Sigmoid colon (tissue), 7 donors: Measurements from ENCODE around the gene SDK1. TPM values are rescaled to one million over a fixed set of nuclear protein-coding genes. Genes with fewer than 3 reads are reported as not detected.

Experiments
- DNase-seq: peaks from one replicate; pipeline ENCODE4 v3.0.0-alpha.2; 2019
- H3K27ac ChIP-seq, 4 donors: fragments of 200-600 bp; sonication (generic); one replicate each; pipeline ENCODE4 v1.5.1; 2016 to 2019; ENCODE audit warnings: mild to moderate bottlenecking in 1 of 4
- H3K27me3 ChIP-seq, 3 donors: fragments of 200-600 bp; sonication (generic); one replicate each; pipeline ENCODE4 v1.5.1; 2019; ENCODE audit warnings: mild to moderate bottlenecking in 1 of 3
- H3K36me3 ChIP-seq, 4 donors: fragments of 200-600 bp; sonication (generic); one replicate each; pipeline ENCODE4 v1.5.1; 2016 to 2019
- H3K4me1 ChIP-seq, 4 donors: fragments of 200-600 bp; sonication (generic); one replicate each; pipeline ENCODE4 v1.5.1; 2017 to 2019
- H3K4me3 ChIP-seq, 4 donors: fragments of 200-600 bp; sonication (generic); one replicate each; pipeline ENCODE4 v1.5.1; 2017 to 2019; ENCODE audit warnings: mild to moderate bottlenecking in 2 of 4, moderate library complexity in 1 of 4
- H3K9me3 ChIP-seq, 4 donors: fragments of 200-600 bp in 3 of 4; sonication (generic) in 3 of 4; one replicate each; pipeline versions ENCODE4 v1.5.1 to v1.6.1; 2013 to 2019
- CTCF ChIP-seq, 4 experiments: fragments of 450-650 bp in 3 of 4; fragments of 200-600 bp in 1 of 4; IDR thresholded peaks; one replicate each; pipeline ENCODE4 v1.5.1; 2016 to 2019; ENCODE audit warnings: antibody characterized with exemption in 4 of 4, mild to moderate bottlenecking in 3 of 4, moderate library complexity in 2 of 4
- EP300 ChIP-seq, 4 donors: sonication (generic); formaldehyde crosslinking; IDR thresholded peaks; one replicate each; pipeline ENCODE4 v1.6.1; 2017; ENCODE audit warnings: antibody characterized with exemption in 4 of 4
- POLR2A ChIP-seq, 2 donors: fragments of 450-650 bp; IDR thresholded peaks; one replicate each; pipeline ENCODE4 v1.6.1; 2016; ENCODE audit warnings: antibody characterized with exemption in 2 of 2, mild to moderate bottlenecking in 2 of 2, moderate library complexity in 2 of 2
- POLR2AphosphoS5 ChIP-seq, 4 donors: sonication (generic); formaldehyde crosslinking; IDR thresholded peaks; one replicate each; pipeline ENCODE4 v1.6.1; 2017; ENCODE audit warnings: antibody characterized with exemption in 4 of 4
- WGBS, 2 donors: extraction: QIAGEN DNeasy Blood & Tissue Kit; methylation state at CpG; one replicate each; pipeline ENCODE4 v1.1.7; 2013; 5-methylcytosine and 5-hydroxymethylcytosine counted together
- intact Hi-C: fragments of 100-400 bp; cut with DNase I; formaldehyde crosslinking; loops from one replicate; pipeline ENCODE4 v1.15.1; 2023
- polyA plus RNA-seq, 3 donors: library from polyadenylated mRNA; stranded (reverse); fragments of 200-250 nt; gene quantifications; one replicate each; pipeline ENCODE4 v1.2.3, GENCODE V29; 2013
- total RNA-seq, 4 donors: library from RNA; depleted of rRNA; stranded (reverse); fragments of >200 nt; gene quantifications; one replicate each; pipeline ENCODE4 v1.1.0, GENCODE V29; 2016
- donor health status: healthy with polysubstance abuse.
- donor health status: Bipolar disorder and iron deficiency.
- donor health status: healthy.

Gene SDK1
- total and polyA plus RNA-seq, 7 donors: under 0.01 to 23.0 (median 10.0) TPM; not detected in 1

- no peaks in the 10 kb centered on the region for H3K36me3 ChIP-seq
- peak overlapping the region; percentile 47 to 89 (median 82) for H3K27ac ChIP-seq
- DNase-seq: no peak
- peak overlapping the region; percentile 52 to 91 (median 80) for H3K4me3 ChIP-seq
- TF ChIP-seq POLR2AphosphoS5 (IDR thresholded peaks at IDR 0.05) (peak in 2 of 4 donors; percentile 10 to 16), CTCF (IDR thresholded peaks at IDR 0.05) (no peak), EP300 (IDR thresholded peaks at IDR 0.05) (no peak), POLR2A (IDR thresholded peaks at IDR 0.05) (no peak)
- WGBS, 2 donors: 27 to 47% methylated on average over 7 of the region's 7 CpGs
- intact Hi-C loops: loop anchor here (5.0 to 10.0 kb wide), 3 partner anchors 64 to 882 kb away; no protein-coding TSS in a partner anchor
- no peaks in the 10 kb centered on the region for H3K9me3 ChIP-seq
- H3K27me3 ChIP-seq: no peaks in the 10 kb centered on the region
- H3K4me1 ChIP-seq: peaks cover 0 to 56% (median 36%) of the 10 kb centered on the region in 4 donors
These were observed 1.7 kb downstream of the SDK1 start for GRCh38 chr7:3302681-3303320.

DNA sequence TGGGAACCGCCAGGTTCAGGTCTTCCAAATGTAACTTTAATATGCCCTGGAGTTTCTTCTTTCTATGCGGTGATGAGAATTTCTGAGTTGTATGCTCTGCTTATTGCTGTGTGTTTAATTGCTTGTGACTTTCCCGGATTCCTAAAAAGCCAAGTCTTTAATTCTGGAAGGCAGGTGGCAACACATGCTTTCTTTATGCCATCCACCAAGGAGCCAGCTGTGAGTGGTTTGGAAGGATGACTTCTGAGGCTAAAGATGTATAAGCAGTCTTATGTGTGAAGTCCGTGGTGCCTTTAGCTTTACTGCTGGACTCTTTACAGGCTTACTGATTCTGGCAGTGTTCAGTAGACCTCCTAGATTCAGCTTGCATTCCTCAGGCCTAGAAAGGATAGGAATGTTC lies 3.1 kb downstream of the SDK1 start:
- Histone ChIP-seq H3K4me1 (peaks cover 0 to 57% (median 36%) of the 10 kb centered on the region in 4 donors), H3K27me3 (no peaks in the 10 kb centered on the region), H3K27ac (peak overlapping the region in 3 of 4 donors; percentile 23 to 89 (median 85)), H3K4me3 (no peak overlapping the region), H3K9me3 (no peaks in the 10 kb centered on the region), H3K36me3 (no peaks in the 10 kb centered on the region)
- TF ChIP-seq POLR2AphosphoS5 (IDR thresholded peaks at IDR 0.05): no peak
- 89 to 90% methylated on average over 4 of the region's 4 CpGs for WGBS, 2 donors
- intact Hi-C loops: loop anchor here (5.0 to 10.0 kb wide), 3 partner anchors 63 to 881 kb away; no protein-coding TSS in a partner anchor
- no peak for DNase-seq

GRCh38 chr7:3307435-3307834 lies 6.4 kb downstream of the SDK1 start:
- H3K27ac ChIP-seq: peak overlapping the region in 1 of 4 donors; percentile 89

DNA sequence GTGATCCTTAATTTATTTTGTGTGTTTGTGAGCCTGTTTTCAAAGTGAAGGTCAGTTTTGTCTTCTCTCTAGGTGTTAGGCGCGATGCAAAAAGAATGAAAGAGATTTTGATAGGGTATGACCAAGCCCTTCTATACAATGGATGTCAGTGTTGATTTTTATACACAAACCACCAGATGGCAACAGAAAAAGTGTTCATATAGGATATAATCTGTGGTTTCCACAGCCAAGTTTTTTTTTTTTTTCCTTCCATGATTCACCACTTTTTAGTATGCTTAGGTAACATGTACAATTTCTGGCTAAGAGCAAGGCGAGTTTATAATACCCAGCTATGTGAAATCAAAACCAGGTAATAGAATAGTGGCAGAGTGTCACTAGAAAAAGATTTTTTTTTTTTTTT lies 8.1 kb downstream of the SDK1 start:
- peaks cover 0 to 36% (median 20%) of the 10 kb centered on the region in 4 donors for H3K4me1 ChIP-seq
- no peaks in the 10 kb centered on the region for H3K36me3 ChIP-seq
- intact Hi-C loops: loop anchor here (10.0 kb wide), 1 partner anchor 876 kb away; no protein-coding TSS in a partner anchor
- no peak for DNase-seq
- H3K9me3 ChIP-seq: no peaks in the 10 kb centered on the region
- TF ChIP-seq POLR2AphosphoS5 (IDR thresholded peaks at IDR 0.05) (no peak), CTCF (IDR thresholded peaks at IDR 0.05) (no peak), POLR2A (IDR thresholded peaks at IDR 0.05) (no peak), EP300 (IDR thresholded peaks at IDR 0.05) (no peak)
- H3K27me3 ChIP-seq: no peaks in the 10 kb centered on the region
- H3K27ac ChIP-seq: no peak overlapping the region
- no peak overlapping the region for H3K4me3 ChIP-seq
- 68 to 78% methylated on average over 3 of the region's 3 CpGs for WGBS, 2 donors

More at GRCh38 chr7:3307435-3307834, 6.4 kb downstream of the SDK1 start:
- intact Hi-C loops: loop anchor here (10.0 kb wide), 1 partner anchor 877 kb away; no protein-coding TSS in a partner anchor
- Histone ChIP-seq H3K4me3 (no peak overlapping the region), H3K36me3 (no peaks in the 10 kb centered on the region), H3K4me1 (peaks cover 0 to 50% (median 28%) of the 10 kb centered on the region in 4 donors), H3K27me3 (no peaks in the 10 kb centered on the region), H3K9me3 (no peaks in the 10 kb centered on the region)
- WGBS, 2 donors: 43 to 49% methylated on average over 1 of the region's 1 CpG
- DNase-seq: no peak
- no peak for TF ChIP-seq POLR2AphosphoS5 (IDR thresholded peaks at IDR 0.05)
- no peak for TF ChIP-seq POLR2A (IDR thresholded peaks at IDR 0.05)
- TF ChIP-seq EP300 (IDR thresholded peaks at IDR 0.05): no peak
- no peak for TF ChIP-seq CTCF (IDR thresholded peaks at IDR 0.05)

DNA sequence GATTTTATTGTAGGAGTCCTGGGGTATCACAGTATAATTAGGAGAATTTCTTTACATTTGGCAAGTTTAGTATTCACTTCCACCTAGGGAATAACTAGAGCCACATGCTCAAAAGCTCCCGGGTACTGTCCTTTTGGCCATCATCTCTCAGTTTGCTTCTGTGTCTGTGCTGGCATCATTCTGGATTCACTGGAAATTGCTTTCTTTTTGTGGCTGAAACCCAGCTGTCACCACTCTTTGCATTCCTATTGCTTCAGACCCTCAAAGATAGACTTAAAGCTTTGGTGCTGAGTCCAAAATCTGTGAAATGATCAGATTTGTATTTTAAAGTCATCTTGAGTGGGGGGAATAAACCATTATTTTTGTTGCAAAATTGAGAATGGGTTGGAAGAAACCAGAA lies 8.9 kb downstream of the SDK1 start:
- Histone ChIP-seq H3K27me3 (no peaks in the 10 kb centered on the region), H3K36me3 (no peaks in the 10 kb centered on the region), H3K4me3 (no peak overlapping the region), H3K4me1 (peaks cover 0 to 34% (median 18%) of the 10 kb centered on the region in 4 donors), H3K27ac (no peak overlapping the region), H3K9me3 (no peaks in the 10 kb centered on the region)
- no peak for TF ChIP-seq CTCF (IDR thresholded peaks at IDR 0.05)
- TF ChIP-seq POLR2AphosphoS5 (IDR thresholded peaks at IDR 0.05): no peak
- no peak for TF ChIP-seq EP300 (IDR thresholded peaks at IDR 0.05)
- TF ChIP-seq POLR2A (IDR thresholded peaks at IDR 0.05): no peak
- no peak for DNase-seq
- WGBS, 2 donors: 89 to 91% methylated on average over 1 of the region's 1 CpG
- intact Hi-C loops: loop anchor here (10.0 kb wide), 1 partner anchor 875 kb away; no protein-coding TSS in a partner anchor
